Ovary (tissue), 9 donors: ENCODE results near the gene SCYGR1. TPM values are rescaled to one million over a fixed set of nuclear protein-coding genes. Genes with fewer than 3 reads are reported as not detected.

Source experiments
- DNase-seq, 5 donors: peaks; one replicate each; pipeline ENCODE4 v3.0.0-alpha.2; 2019 to 2020
- H3K27ac ChIP-seq, 2 donors: fragments of 200-600 bp; one replicate each; pipeline versions ENCODE4 v1.5.1 to v1.8.0; 2019 to 2022
- H3K27me3 ChIP-seq: fragments of 200-600 bp; one replicate; pipeline ENCODE4 v1.8.0; 2022
- H3K36me3 ChIP-seq: fragments of 200-600 bp; sonication (generic); one replicate; pipeline ENCODE4 v1.5.1; 2019
- H3K4me1 ChIP-seq: one replicate; pipeline ENCODE4 v1.8.1; 2013; ENCODE audit warnings: mild to moderate bottlenecking, moderate library complexity; ENCODE audit not compliant: insufficient read depth
- H3K4me3 ChIP-seq: fragments of 200-600 bp; sonication (generic); one replicate; pipeline ENCODE4 v1.5.1; 2017
- H3K9me3 ChIP-seq, 2 donors: fragments of 200-600 bp in 1 of 2; sonication (generic) in 1 of 2; one replicate each; pipeline versions ENCODE4 v1.5.1 to v1.8.1; 2013 to 2019; ENCODE audit warnings: mild to moderate bottlenecking in 1 of 2, moderate library complexity in 1 of 2
- EP300 ChIP-seq: sonication (generic); formaldehyde crosslinking; IDR thresholded peaks from one replicate; pipeline ENCODE4 v1.6.1; 2017; ENCODE audit warnings: antibody characterized with exemption
- POLR2A ChIP-seq: fragments of 450-650 bp; IDR thresholded peaks from one replicate; pipeline ENCODE4 v1.6.1; 2017; ENCODE audit warnings: antibody characterized with exemption, mild to moderate bottlenecking, moderate library complexity
- WGBS, 3 donors: extraction: QIAGEN DNeasy Blood & Tissue Kit in 1 of 3; methylation state at CpG; one replicate each; pipeline versions ENCODE4 v1.1.5 to v1.1.7; 2013 to 2017; 5-methylcytosine and 5-hydroxymethylcytosine counted together
- intact Hi-C, 4 donors: fragments of 100-400 bp; cut with DNase I; formaldehyde crosslinking; loops; one replicate each; pipeline versions ENCODE4 v1.11.0 to v1.15.1; 2022 to 2023
- polyA plus RNA-seq, 2 donors: library from polyadenylated mRNA; stranded (reverse); fragments of 200-250 nt in 1 of 2; fragments of 350-450 nt in 1 of 2; fragmentation: Illumina TruSeq in 1 of 2; extraction: RNeasy Lipid Tissue Mini Kit (QIAGEN cat#74804) in 1 of 2; gene quantifications; one replicate each; pipeline ENCODE4 v1.2.3, GENCODE V29; 2013 to 2014
- total RNA-seq, 7 donors: library from RNA; depleted of rRNA in 2 of 7; stranded (reverse); fragments of >200 nt in 2 of 7; fragmentation: NEBNext Ultra II Directional in 3 of 7; extraction: Animal tissue kit (Norgen Biotek cat#: 25700) in 3 of 7; gene quantifications; one replicate each; pipeline versions ENCODE4 v1.1.0 to v1.2.4, GENCODE V29; 2016 to 2023
- TF ChIP-seq, protein P1 (sequence below), 3 donors: fragments of 450-650 bp in 2 of 3; fragments of 200-600 bp in 1 of 3; IDR thresholded peaks; one replicate each; pipeline versions ENCODE4 v1.5.1 to v1.8.0; 2016 to 2022; ENCODE audit warnings: antibody characterized with exemption in 3 of 3, mild to moderate bottlenecking in 1 of 3
- donor health status: DM: no; HTN: no; CAD: no; lungs with moderate emphysema.
- donor health status: DM: no; HTN: no; CAD: no.
- donor health status: Bipolar disorder and iron deficiency.
- donor health status: DM: yes; HTN: yes; CAD: no.
- donor health status: DM: no; HTN: no; CAD: no.
- donor health status: DM: yes; HTN: yes; CAD: no.

SCYGR1 gene
- total and polyA plus RNA-seq, 9 donors, result not detected

GRCh38 chr2:227377467-227378351 lies 10.0 kb downstream of the SCYGR1 start:
- no peak for DNase-seq
- Histone ChIP-seq H3K27me3 (no peaks in the 10 kb centered on the region), H3K4me1 (no peaks in the 10 kb centered on the region), H3K36me3 (no peaks in the 10 kb centered on the region), H3K4me3 (no peak overlapping the region), H3K9me3 (no peaks in the 10 kb centered on the region), H3K27ac (no peak overlapping the region)
- WGBS, 3 donors, result 73 to 79% (median 76%) methylated on average over 8 of the region's 8 CpGs
- intact Hi-C loops, result no loop called here
- TF ChIP-seq EP300, result no peak
- TF ChIP-seq, protein P1, sequence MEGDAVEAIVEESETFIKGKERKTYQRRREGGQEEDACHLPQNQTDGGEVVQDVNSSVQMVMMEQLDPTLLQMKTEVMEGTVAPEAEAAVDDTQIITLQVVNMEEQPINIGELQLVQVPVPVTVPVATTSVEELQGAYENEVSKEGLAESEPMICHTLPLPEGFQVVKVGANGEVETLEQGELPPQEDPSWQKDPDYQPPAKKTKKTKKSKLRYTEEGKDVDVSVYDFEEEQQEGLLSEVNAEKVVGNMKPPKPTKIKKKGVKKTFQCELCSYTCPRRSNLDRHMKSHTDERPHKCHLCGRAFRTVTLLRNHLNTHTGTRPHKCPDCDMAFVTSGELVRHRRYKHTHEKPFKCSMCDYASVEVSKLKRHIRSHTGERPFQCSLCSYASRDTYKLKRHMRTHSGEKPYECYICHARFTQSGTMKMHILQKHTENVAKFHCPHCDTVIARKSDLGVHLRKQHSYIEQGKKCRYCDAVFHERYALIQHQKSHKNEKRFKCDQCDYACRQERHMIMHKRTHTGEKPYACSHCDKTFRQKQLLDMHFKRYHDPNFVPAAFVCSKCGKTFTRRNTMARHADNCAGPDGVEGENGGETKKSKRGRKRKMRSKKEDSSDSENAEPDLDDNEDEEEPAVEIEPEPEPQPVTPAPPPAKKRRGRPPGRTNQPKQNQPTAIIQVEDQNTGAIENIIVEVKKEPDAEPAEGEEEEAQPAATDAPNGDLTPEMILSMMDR (IDR thresholded peaks at IDR 0.05), result no peak
- no peak for TF ChIP-seq POLR2A

GRCh38 chr2:227376656-227377396 lies 10.9 kb downstream of the SCYGR1 start:
- Histone ChIP-seq H3K27ac (no peak overlapping the region), H3K36me3 (no peaks in the 10 kb centered on the region), H3K9me3 (no peaks in the 10 kb centered on the region), H3K4me1 (no peaks in the 10 kb centered on the region), H3K27me3 (no peaks in the 10 kb centered on the region), H3K4me3 (no peak overlapping the region)
- no peak for DNase-seq
- WGBS, 3 donors, result 58 to 64% (median 59%) methylated on average over 9 of the region's 9 CpGs
- TF ChIP-seq EP300 (no peak), POLR2A (no peak)
- TF ChIP-seq, protein P1 (IDR thresholded peaks at IDR 0.05), result no peak
- intact Hi-C loops, result no loop called here

DNA sequence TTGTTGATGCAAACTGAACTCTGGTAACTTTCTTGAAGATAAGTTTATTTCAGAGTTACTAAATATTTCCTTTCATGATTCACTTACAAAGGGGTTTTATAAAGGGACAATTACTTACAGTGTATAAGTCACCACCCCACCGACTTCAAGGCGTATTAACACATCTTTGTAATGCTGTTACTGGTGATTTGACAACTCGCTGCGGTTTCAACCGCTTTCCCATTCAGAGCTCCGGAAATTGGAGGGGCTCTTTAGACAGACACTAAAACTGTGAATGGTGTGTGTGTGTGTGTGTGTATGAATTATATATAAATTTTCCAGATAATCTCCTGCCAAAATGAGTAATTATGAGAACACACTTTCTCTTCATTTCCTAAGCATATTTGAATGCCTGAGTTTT lies 13.6 kb downstream of the SCYGR1 start:
- no peaks in the 10 kb centered on the region for H3K9me3 ChIP-seq
- 50 to 61% (median 58%) methylated on average over 6 of the region's 6 CpGs for WGBS, 3 donors
- intact Hi-C loops, result no loop called here
- no peak overlapping the region for H3K27ac ChIP-seq
- no peak for TF ChIP-seq EP300
- TF ChIP-seq, protein P1 (IDR thresholded peaks at IDR 0.05), result no peak
- TF ChIP-seq POLR2A, result no peak
- no peak for DNase-seq
- H3K27me3 ChIP-seq, result no peaks in the 10 kb centered on the region
- H3K4me3 ChIP-seq, result no peak overlapping the region
- no peaks in the 10 kb centered on the region for H3K4me1 ChIP-seq
- H3K36me3 ChIP-seq, result no peaks in the 10 kb centered on the region

- Histone ChIP-seq H3K27ac (no peak overlapping the region), H3K9me3 (no peaks in the 10 kb centered on the region), H3K4me1 (no peaks in the 10 kb centered on the region), H3K36me3 (no peaks in the 10 kb centered on the region), H3K4me3 (no peak overlapping the region), H3K27me3 (no peaks in the 10 kb centered on the region)
- DNase-seq, result no peak
- intact Hi-C loops, result no loop called here
- TF ChIP-seq, protein P1 (IDR thresholded peaks at IDR 0.05), result no peak
- no peak for TF ChIP-seq EP300
- no peak for TF ChIP-seq POLR2A
- WGBS, 3 donors, result 91 to 93% (median 92%) methylated on average over 10 of the region's 10 CpGs
Observed at GRCh38 chr2:227373389-227373788, 14.4 kb downstream of the SCYGR1 start.
